Loucy (cell line): ENCODE data around the gene FGF12.

Source experiments
- H2AFZ ChIP-seq: fragments of 200-600 bp; sonication (generic); 2 replicates; pipeline ENCODE4 v1.6.0; 2016; ENCODE audit warnings: antibody characterized with exemption, mild to moderate bottlenecking, low read length, moderate library complexity
- H3F3A ChIP-seq: fragments of 200-600 bp; 2 replicates; pipeline ENCODE4 v1.6.0; 2016; ENCODE audit warnings: antibody characterized with exemption, low read depth, mild to moderate bottlenecking
- H3K27me3 ChIP-seq: fragments of 200-600 bp; sonication (generic); 2 replicates; pipeline ENCODE4 v1.6.1; 2014; ENCODE audit warnings: low read length, mild to moderate bottlenecking; ENCODE audit not compliant: insufficient read depth, poor library complexity, severe bottlenecking
- H3K36me3 ChIP-seq: fragments of 200-600 bp; sonication (generic); 2 replicates; pipeline ENCODE4 v1.6.1; 2016; ENCODE audit warnings: low read length; ENCODE audit not compliant: insufficient read depth
- H3K4me1 ChIP-seq: fragments of 200-600 bp; sonication (generic); 2 replicates; pipeline ENCODE4 v1.5.1; 2014; ENCODE audit warnings: low read length, mild to moderate bottlenecking; ENCODE audit not compliant: insufficient read depth, poor library complexity, severe bottlenecking
- H3K4me2 ChIP-seq: fragments of 200-600 bp; sonication (generic); 2 replicates; pipeline ENCODE4 v1.6.0; 2014; ENCODE audit warnings: antibody characterized with exemption, low read length, low read depth, mild to moderate bottlenecking; ENCODE audit not compliant: poor library complexity, severe bottlenecking
- H3K4me3 ChIP-seq: fragments of 200-600 bp; sonication (generic); 2 replicates; pipeline ENCODE4 v1.5.1; 2014; ENCODE audit warnings: low read length, mild to moderate bottlenecking, mixed read lengths; ENCODE audit not compliant: poor library complexity, severe bottlenecking
- H3K79me2 ChIP-seq: fragments of 200-600 bp; sonication (generic); 2 replicates; pipeline ENCODE4 v1.6.1; 2014; ENCODE audit warnings: low read length; ENCODE audit not compliant: insufficient read depth
- H3K9ac ChIP-seq: fragments of 200-600 bp; sonication (generic); 2 replicates; pipeline ENCODE4 v1.6.0; 2014; ENCODE audit warnings: mild to moderate bottlenecking, low read depth, low read length, moderate library complexity; ENCODE audit not compliant: poor library complexity, severe bottlenecking
- H3K9me2 ChIP-seq: fragments of 200-600 bp; sonication (generic); replicated peaks from 2 replicates; pipeline ENCODE4 v1.6.1; 2016; ENCODE audit warnings: low read depth, low read length, mixed read lengths
- H3K9me3 ChIP-seq: fragments of 200-600 bp; sonication (generic); 2 replicates; pipeline ENCODE4 v1.6.1; 2014; ENCODE audit warnings: mild to moderate bottlenecking, antibody characterized with exemption, low read length, low read depth; ENCODE audit not compliant: insufficient read depth
- H4K20me1 ChIP-seq: fragments of 200-600 bp; sonication (generic); 2 replicates; pipeline ENCODE4 v1.6.0; 2014; ENCODE audit warnings: antibody characterized with exemption, low read length, mild to moderate bottlenecking; ENCODE audit not compliant: insufficient read depth, poor library complexity, severe bottlenecking
- EZH2phosphoT487 ChIP-seq: fragments of 200-600 bp; IDR thresholded peaks from 2 replicates; pipeline ENCODE4 v1.6.1; 2018; ENCODE audit warnings: antibody characterized with exemption, mild to moderate bottlenecking, moderate library complexity, borderline replicate concordance
- TF ChIP-seq, protein P1 (sequence below): fragments of 200-600 bp; sonication (generic); conservative IDR thresholded peaks from 2 replicates; pipeline ENCODE4 v1.5.1; 2014; ENCODE audit warnings: mild to moderate bottlenecking, antibody characterized with exemption, low read length

FGF12 gene

DNA sequence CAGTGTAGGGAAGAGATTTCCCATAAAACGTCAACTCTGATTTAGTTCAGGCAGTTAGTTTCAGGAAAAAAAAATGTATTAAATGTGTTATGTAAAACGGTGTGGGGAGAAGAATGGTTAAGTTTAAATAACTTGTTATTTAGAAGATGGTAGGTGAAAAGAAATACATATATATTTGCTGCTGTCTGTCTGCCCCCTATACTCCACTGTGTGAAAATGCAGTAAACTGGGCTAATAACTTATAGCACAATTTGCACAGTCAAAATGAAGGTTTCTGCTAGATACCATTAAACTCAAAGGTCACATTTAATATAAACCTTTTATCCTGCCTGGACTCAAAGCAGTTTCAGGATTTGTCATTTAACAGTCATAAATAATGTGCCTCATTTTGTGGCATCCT lies 515.0 kb downstream of the FGF12 start:
- Histone ChIP-seq H3K4me2 (no peak overlapping the region), H3K4me3 (no peak overlapping the region), H3K79me2 (no peaks in the 10 kb centered on the region), H3K36me3 (no peaks in the 10 kb centered on the region), H4K20me1 (no peaks in the 10 kb centered on the region), H3K9ac (no peak overlapping the region), H3F3A (no peaks in the 10 kb centered on the region), H3K9me2 (no peaks in the 10 kb centered on the region), H3K27me3 (no peaks in the 10 kb centered on the region), H2AFZ (no peak overlapping the region), H3K9me3 (no peaks in the 10 kb centered on the region), H3K4me1 (no peaks in the 10 kb centered on the region)
- TF ChIP-seq, protein P1, sequence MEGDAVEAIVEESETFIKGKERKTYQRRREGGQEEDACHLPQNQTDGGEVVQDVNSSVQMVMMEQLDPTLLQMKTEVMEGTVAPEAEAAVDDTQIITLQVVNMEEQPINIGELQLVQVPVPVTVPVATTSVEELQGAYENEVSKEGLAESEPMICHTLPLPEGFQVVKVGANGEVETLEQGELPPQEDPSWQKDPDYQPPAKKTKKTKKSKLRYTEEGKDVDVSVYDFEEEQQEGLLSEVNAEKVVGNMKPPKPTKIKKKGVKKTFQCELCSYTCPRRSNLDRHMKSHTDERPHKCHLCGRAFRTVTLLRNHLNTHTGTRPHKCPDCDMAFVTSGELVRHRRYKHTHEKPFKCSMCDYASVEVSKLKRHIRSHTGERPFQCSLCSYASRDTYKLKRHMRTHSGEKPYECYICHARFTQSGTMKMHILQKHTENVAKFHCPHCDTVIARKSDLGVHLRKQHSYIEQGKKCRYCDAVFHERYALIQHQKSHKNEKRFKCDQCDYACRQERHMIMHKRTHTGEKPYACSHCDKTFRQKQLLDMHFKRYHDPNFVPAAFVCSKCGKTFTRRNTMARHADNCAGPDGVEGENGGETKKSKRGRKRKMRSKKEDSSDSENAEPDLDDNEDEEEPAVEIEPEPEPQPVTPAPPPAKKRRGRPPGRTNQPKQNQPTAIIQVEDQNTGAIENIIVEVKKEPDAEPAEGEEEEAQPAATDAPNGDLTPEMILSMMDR, result 0 out of 2 replicates have a peak, but pooled peaks have one; percentile 20
- no peak for TF ChIP-seq EZH2phosphoT487

DNA sequence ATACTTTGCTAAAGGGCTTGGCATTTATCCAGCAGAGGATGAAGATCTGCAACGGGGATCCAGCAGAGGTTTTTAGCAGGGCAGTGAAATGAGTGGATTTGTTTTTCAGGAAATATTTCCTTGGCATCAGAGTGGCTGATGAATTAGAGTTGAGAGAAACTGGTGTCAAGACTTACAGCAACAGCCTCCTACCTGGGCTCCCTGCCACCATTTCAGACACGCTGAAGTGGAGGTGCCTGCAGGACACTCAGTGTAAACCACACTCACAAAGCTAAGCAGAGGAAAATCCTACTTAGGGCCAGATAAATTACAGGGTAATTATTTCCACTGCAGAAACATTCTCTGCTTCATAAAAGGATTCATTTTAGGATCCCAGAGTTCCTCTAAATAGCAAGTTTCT lies 519.7 kb downstream of the FGF12 start:
- Histone ChIP-seq H4K20me1 (no peaks in the 10 kb centered on the region), H3K4me3 (no peak overlapping the region), H3K27me3 (no peaks in the 10 kb centered on the region), H3K79me2 (no peaks in the 10 kb centered on the region), H3K4me1 (no peaks in the 10 kb centered on the region), H3K4me2 (no peak overlapping the region), H3F3A (no peaks in the 10 kb centered on the region), H3K36me3 (no peaks in the 10 kb centered on the region), H3K9me3 (no peaks in the 10 kb centered on the region), H3K9ac (no peak overlapping the region), H2AFZ (no peak overlapping the region), H3K9me2 (no peaks in the 10 kb centered on the region)
- TF ChIP-seq EZH2phosphoT487, result no peak
- TF ChIP-seq, protein P1, result no peak

DNA sequence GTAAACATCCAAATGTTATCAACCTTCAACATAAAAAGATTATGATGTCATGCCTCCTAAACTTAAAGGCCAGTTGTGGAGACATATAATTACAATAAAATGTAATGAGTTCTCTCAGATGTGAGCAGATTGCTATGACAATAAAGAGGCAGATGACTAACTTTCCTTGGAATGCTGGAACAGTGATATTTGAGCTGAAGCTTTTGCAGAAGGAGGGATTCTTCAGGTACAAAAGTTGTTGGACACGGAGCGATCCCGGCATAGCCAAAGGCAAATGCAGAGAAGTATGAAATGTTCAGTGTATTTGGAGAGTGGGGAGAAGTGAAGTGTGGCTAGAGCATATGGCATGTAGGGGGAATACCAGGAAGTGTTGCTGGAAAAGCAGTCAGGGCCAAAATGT lies 520.1 kb downstream of the FGF12 start:
- H3K4me3 ChIP-seq, result no peak overlapping the region
- no peak overlapping the region for H3K9ac ChIP-seq
- H3F3A ChIP-seq, result no peaks in the 10 kb centered on the region
- no peaks in the 10 kb centered on the region for H3K79me2 ChIP-seq
- no peaks in the 10 kb centered on the region for H3K9me3 ChIP-seq
- H2AFZ ChIP-seq, result no peak overlapping the region
- H3K27me3 ChIP-seq, result no peaks in the 10 kb centered on the region
- H4K20me1 ChIP-seq, result no peaks in the 10 kb centered on the region
- TF ChIP-seq, protein P1, result no peak
- no peak for TF ChIP-seq EZH2phosphoT487
- H3K4me2 ChIP-seq, result no peak overlapping the region
- no peaks in the 10 kb centered on the region for H3K36me3 ChIP-seq
- no peaks in the 10 kb centered on the region for H3K9me2 ChIP-seq
- no peaks in the 10 kb centered on the region for H3K4me1 ChIP-seq
